H1 (cell line): Measurements from ENCODE around the gene LSM7.

Experiments
- POLR2A ChIP-seq, 2 experiments: IDR thresholded peaks; 1 replicate in 1 of 2; 2 replicates in 1 of 2; pipeline ENCODE4 v1.6.1; 2011; ENCODE audit warnings: low read depth in 2 of 2, low read length in 2 of 2, mild to moderate bottlenecking in 2 of 2; ENCODE audit errors: control extremely low read depth in 1 of 2
- SAP30 ChIP-seq: fragments of 300-600 bp; sonication (generic); IDR thresholded peaks from 2 replicates; pipeline ENCODE4 v1.7.1; 2012; ENCODE audit warnings: low read length, moderate library complexity, mild to moderate bottlenecking, inconsistent platforms; ENCODE audit not compliant: insufficient read depth, insufficient replicate concordance
- SP1 ChIP-seq: IDR thresholded peaks from 2 replicates; pipeline ENCODE4 v1.6.1; 2011; ENCODE audit warnings: low read depth, low read length

DNA sequence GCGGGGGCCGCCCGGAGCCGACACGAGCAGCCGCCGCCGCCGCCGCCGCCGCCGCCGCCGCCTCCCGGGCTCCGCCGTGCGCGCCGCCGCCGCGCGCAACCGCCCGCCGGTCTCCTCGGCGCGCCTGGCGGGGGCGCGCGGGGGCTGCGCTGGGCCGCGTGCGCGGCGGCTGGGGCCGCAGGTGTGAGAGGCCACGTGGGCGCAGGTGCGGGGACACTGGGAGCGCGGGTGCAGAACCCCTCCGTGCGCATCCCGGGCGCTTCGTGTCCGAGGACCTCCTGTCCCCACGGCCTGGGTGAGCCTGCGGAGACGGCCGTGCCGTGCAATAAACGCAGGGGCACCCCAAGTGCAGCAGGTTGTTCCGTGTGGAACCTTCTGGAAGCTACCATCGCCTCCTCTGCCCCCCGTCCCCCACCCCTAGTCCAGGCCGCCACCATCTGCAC, 20.3 kb downstream of the LSM7 start, which contains the start of gene LINGO3:
- TF ChIP-seq POLR2A (IDR thresholded peaks at IDR 0.05; ENCODE audit: control extremely low read depth in 1 of 2, low read depth in 2 of 2, low read length in 2 of 2) = no peak
- no peak for TF ChIP-seq SP1
- no peak for TF ChIP-seq SAP30
